Lower leg skin (tissue), 3 donors: ENCODE results near the gene DSG2.

Source experiments
- CTCF ChIP-seq, 3 donors: fragments of 450-650 bp; IDR thresholded peaks; one replicate each; pipeline ENCODE4 v1.5.1; 2016; ENCODE audit warnings: antibody characterized with exemption in 3 of 3, mild to moderate bottlenecking in 3 of 3, moderate library complexity in 2 of 3
- POLR2A ChIP-seq, 2 donors: fragments of 450-650 bp; IDR thresholded peaks; one replicate each; pipeline ENCODE4 v1.6.1; 2016 to 2017; ENCODE audit warnings: antibody characterized with exemption in 2 of 2, mild to moderate bottlenecking in 1 of 2, moderate library complexity in 1 of 2

- no peak for TF ChIP-seq CTCF (IDR thresholded peaks at IDR 0.05)
- TF ChIP-seq POLR2A (IDR thresholded peaks at IDR 0.05): no peak
These were observed 2.2 kb downstream of the DSG2 start for GRCh38 chr18:31500051-31500688.
